Measurements from ENCODE around the gene LOC128125822.

DNA sequence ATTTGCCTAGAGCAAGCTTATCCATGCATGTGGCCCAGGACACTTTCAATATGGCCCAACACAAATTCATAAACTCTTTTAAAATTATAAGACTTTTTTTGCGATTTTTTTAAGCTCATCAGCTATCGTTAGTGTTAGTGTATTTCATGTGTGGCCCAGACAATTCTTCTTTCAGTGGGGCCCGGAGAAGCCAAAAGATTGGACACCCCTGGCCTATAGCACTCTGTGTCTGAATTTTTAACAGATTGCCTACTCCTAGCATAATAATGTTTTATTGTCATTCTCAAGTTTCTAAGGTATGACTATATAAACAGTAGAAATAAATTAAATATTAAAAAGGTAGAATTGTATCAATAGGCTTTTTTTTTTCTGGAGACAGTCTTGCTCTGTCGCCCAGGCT is 48.6 kb upstream of the LOC128125822 start:
- TF ChIP-seq ESRRA (IDR thresholded peaks at IDR 0.05; ENCODE audit: low read length) (no peak), SMC3 (IDR thresholded peaks at IDR 0.05; ENCODE audit: borderline replicate concordance, low read length) (no peak), TCF3 (IDR thresholded peaks at IDR 0.05; ENCODE audit: borderline replicate concordance, insufficient read depth, low read depth, low read length) (no peak), RCOR1 (conservative IDR thresholded peaks at IDR 0.05; ENCODE audit: low read depth, low read length) (no peak), EZH2 (IDR thresholded peaks at IDR 0.05; ENCODE audit: borderline replicate concordance, control insufficient read depth, low read depth, low read length) (no peak), JUND (IDR thresholded peaks at IDR 0.05; ENCODE audit: low read depth, low read length) (no peak), LARP7 (IDR thresholded peaks at IDR 0.05) (no peak), NBN (IDR thresholded peaks at IDR 0.05) (no peak), TARDBP (IDR thresholded peaks at IDR 0.05; ENCODE audit: borderline replicate concordance) (no peak), POLR2A (IDR thresholded peaks at IDR 0.05; ENCODE audit: low read depth, low read length) (no peak), CHD1 (IDR thresholded peaks at IDR 0.05; ENCODE audit: low read depth, low read length) (no peak)
- TF ChIP-seq, protein P1, sequence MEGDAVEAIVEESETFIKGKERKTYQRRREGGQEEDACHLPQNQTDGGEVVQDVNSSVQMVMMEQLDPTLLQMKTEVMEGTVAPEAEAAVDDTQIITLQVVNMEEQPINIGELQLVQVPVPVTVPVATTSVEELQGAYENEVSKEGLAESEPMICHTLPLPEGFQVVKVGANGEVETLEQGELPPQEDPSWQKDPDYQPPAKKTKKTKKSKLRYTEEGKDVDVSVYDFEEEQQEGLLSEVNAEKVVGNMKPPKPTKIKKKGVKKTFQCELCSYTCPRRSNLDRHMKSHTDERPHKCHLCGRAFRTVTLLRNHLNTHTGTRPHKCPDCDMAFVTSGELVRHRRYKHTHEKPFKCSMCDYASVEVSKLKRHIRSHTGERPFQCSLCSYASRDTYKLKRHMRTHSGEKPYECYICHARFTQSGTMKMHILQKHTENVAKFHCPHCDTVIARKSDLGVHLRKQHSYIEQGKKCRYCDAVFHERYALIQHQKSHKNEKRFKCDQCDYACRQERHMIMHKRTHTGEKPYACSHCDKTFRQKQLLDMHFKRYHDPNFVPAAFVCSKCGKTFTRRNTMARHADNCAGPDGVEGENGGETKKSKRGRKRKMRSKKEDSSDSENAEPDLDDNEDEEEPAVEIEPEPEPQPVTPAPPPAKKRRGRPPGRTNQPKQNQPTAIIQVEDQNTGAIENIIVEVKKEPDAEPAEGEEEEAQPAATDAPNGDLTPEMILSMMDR (IDR thresholded peaks at IDR 0.05 in 2 of 3, conservative IDR thresholded peaks at IDR 0.05 in 1 of 3; ENCODE audit: control insufficient read depth in 2 of 3, extremely low read depth in 1 of 3, insufficient read depth in 1 of 3, low read depth in 3 of 3, low read length in 3 of 3): no peak
- TF ChIP-seq, protein P2, sequence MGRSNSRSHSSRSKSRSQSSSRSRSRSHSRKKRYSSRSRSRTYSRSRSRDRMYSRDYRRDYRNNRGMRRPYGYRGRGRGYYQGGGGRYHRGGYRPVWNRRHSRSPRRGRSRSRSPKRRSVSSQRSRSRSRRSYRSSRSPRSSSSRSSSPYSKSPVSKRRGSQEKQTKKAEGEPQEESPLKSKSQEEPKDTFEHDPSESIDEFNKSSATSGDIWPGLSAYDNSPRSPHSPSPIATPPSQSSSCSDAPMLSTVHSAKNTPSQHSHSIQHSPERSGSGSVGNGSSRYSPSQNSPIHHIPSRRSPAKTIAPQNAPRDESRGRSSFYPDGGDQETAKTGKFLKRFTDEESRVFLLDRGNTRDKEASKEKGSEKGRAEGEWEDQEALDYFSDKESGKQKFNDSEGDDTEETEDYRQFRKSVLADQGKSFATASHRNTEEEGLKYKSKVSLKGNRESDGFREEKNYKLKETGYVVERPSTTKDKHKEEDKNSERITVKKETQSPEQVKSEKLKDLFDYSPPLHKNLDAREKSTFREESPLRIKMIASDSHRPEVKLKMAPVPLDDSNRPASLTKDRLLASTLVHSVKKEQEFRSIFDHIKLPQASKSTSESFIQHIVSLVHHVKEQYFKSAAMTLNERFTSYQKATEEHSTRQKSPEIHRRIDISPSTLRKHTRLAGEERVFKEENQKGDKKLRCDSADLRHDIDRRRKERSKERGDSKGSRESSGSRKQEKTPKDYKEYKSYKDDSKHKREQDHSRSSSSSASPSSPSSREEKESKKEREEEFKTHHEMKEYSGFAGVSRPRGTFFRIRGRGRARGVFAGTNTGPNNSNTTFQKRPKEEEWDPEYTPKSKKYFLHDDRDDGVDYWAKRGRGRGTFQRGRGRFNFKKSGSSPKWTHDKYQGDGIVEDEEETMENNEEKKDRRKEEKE (IDR thresholded peaks at IDR 0.05): no peak

Measured in GM12878 (cell line).